ENCODE results near the gene SLC24A3. TPM values are rescaled to one million over a fixed set of nuclear protein-coding genes. Genes with fewer than 3 reads are reported as not detected.

The SLC24A3 gene
- total RNA-seq, 1 experiment from 2014 or later: not detected

DNA sequence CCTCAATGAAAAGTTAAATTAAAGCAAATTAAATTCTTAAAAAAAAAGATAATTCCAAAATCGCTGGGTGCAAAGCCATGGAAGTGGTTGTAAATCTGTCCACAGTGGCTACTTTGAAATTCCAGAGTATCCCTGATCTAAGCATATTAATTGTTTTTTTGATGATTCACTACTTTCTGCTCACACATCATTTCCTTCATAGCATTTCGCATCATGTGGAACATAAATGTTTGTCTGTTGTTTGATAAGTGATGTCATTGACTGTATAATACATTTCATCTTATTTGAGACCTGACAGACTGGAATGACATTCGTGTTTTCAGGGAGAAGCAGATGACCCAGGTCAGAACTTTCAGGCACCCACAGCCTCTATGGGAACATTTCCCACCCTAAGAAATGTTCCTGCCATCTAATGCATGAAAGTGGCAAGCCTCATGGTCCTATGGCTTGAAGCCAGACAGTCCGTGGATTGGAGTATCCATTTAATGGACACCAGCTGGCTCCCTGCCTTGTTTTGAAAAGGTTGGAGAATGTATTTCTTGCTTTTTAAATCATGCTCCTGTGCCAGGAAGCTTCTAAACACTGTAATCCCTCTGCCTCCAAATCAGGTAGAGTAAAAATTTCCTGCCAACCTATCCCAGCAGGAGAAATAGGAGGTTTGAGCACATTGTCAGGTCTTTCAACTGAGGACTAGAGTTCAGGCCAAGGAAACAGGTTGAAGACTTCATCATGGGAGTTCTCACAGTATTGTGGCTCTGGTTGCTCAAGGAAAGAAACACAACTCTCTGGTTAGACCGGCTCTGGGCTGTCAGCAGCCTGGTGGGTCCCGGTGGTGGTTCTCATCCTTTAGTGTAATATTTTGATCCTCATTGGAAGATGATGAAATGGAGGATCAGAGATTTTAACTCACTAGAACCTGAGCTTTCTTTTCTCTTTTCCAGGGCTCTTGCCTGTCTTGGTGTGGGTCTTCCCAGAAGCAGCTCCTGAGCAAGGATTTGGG is 157.9 kb downstream of the SLC24A3 start:
- no peaks in the 10 kb centered on the region for H3K4me1 ChIP-seq (replicated peaks)
- H3K27me3 ChIP-seq (replicated peaks): no peaks in the 10 kb centered on the region; the same call in 1 of the 2 replicates
- DNase-seq (ENCODE audit: low read depth in 1 of 2, low spot score in 2 of 2): no peak
- H3K36me3 ChIP-seq: no peaks in the 10 kb centered on the region
- H3K9me3 ChIP-seq (replicated peaks): no peaks in the 10 kb centered on the region
- H3K27ac ChIP-seq: no peak overlapping the region
- no peak overlapping the region for H3K4me3 ChIP-seq

DNA sequence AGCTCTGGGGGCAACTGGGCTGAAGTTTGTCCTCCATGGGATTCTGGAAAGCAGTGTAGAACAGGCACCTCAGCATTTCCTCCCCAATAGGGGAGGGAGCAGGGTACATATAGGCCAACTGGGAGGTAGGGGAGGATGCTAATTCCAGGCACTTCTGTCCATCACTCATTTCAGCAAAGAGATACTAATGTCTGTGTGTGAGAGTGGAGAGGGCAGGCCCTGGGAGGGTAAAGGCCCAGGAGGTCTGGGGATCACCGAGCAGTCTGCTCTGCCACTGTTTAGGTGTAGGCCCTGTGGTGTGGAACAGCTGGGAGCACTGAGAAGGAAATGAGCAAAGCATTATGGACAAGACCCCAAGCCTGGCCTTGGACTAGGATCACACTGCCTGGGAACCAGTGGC is 158.7 kb downstream of the SLC24A3 start:
- H3K27ac ChIP-seq: no peak overlapping the region
- no peak overlapping the region for H3K4me3 ChIP-seq
- H3K36me3 ChIP-seq: no peaks in the 10 kb centered on the region
- H3K4me1 ChIP-seq (replicated peaks): no peaks in the 10 kb centered on the region
- peaks cover 4% of the 10 kb centered on the region; the same call in 1 of the 2 replicates for H3K27me3 ChIP-seq (replicated peaks)
- no peak for DNase-seq (ENCODE audit: low read depth in 1 of 2, low spot score in 2 of 2)
- no peaks in the 10 kb centered on the region for H3K9me3 ChIP-seq (replicated peaks)

DNA sequence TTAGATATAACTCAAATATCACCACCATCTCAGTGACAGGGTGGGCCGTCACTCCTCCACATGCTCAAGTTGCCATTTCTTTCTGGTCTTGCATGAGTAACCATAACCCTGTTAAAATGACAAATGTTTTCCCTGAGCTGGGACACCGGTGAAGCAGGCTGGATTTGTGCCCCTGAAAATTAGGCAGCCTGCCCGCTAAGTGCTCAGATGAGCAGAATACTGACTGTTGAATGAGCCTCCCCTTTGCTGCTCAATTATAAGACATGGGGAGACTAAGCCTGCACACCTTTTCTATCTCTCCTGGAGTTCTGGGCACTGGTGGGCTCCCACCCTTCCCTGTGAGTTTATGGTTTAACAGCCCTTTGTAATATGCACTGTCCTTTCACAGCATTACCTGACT is 161.8 kb downstream of the SLC24A3 start:
- H3K27ac ChIP-seq: no peak overlapping the region
- no peak for DNase-seq (ENCODE audit: low read depth in 1 of 2, low spot score in 2 of 2)
- no peaks in the 10 kb centered on the region for H3K4me1 ChIP-seq (replicated peaks)
- no peak overlapping the region for H3K4me3 ChIP-seq
- no peaks in the 10 kb centered on the region for H3K9me3 ChIP-seq (replicated peaks)
- H3K27me3 ChIP-seq (replicated peaks): peaks cover 9% of the 10 kb centered on the region; the same call in 1 of the 2 replicates
- H3K36me3 ChIP-seq: no peaks in the 10 kb centered on the region

DNA sequence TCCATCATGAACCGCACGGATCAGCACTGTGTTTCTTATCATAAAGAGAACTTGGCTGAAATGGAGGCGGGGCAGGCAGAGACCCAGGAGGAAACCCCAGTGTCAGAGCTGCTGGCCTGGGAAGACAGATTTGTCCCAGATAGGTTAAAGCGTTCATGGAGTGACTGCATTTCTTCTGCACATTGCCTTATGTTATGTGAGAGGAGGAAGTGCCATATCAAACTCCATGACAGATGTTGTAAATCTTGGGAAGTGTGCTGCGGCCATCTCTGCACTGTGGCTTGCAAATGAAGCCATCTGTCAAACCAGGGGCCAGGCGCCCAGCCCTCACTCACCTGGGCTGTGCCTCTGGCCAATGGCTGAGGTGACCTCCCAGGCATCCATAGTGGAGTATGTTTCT is 163.0 kb downstream of the SLC24A3 start:
- Histone ChIP-seq H3K27me3 (replicated peaks) (0 out of 2 replicates have a peak, but pooled peaks cover 9% of the 10 kb centered on the region), H3K4me1 (replicated peaks) (no peaks in the 10 kb centered on the region), H3K9me3 (replicated peaks) (no peaks in the 10 kb centered on the region), H3K4me3 (no peak overlapping the region), H3K36me3 (no peaks in the 10 kb centered on the region), H3K27ac (no peak overlapping the region)
- DNase-seq (ENCODE audit: low read depth in 1 of 2, low spot score in 2 of 2): no peak

DNA sequence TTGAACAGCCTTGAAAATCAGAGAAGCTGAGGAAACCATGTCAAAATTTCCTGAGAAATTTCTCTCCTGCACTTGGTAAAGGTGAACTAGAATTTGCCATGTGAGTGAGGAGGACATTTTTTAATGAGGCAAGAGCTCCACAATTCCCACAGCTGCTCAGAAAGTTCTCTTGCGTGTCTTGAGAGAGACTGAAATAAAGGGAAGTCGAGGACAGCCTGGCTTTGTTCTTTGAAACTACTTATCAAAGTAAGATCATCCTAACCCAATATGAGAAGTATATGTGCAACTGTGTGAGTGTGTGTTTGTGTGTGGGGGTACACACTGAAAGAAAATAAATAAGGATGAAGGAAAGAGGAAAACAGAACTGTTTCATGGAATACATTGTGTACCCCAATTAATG is 163.4 kb downstream of the SLC24A3 start:
- no peak overlapping the region for H3K27ac ChIP-seq
- H3K27me3 ChIP-seq (replicated peaks): 0 out of 2 replicates have a peak, but pooled peaks cover 9% of the 10 kb centered on the region
- H3K4me3 ChIP-seq: no peak overlapping the region
- no peaks in the 10 kb centered on the region for H3K9me3 ChIP-seq (replicated peaks)
- H3K36me3 ChIP-seq: no peaks in the 10 kb centered on the region
- no peaks in the 10 kb centered on the region for H3K4me1 ChIP-seq (replicated peaks)
- no peak for DNase-seq (ENCODE audit: low read depth in 1 of 2, low spot score in 2 of 2)

DNA sequence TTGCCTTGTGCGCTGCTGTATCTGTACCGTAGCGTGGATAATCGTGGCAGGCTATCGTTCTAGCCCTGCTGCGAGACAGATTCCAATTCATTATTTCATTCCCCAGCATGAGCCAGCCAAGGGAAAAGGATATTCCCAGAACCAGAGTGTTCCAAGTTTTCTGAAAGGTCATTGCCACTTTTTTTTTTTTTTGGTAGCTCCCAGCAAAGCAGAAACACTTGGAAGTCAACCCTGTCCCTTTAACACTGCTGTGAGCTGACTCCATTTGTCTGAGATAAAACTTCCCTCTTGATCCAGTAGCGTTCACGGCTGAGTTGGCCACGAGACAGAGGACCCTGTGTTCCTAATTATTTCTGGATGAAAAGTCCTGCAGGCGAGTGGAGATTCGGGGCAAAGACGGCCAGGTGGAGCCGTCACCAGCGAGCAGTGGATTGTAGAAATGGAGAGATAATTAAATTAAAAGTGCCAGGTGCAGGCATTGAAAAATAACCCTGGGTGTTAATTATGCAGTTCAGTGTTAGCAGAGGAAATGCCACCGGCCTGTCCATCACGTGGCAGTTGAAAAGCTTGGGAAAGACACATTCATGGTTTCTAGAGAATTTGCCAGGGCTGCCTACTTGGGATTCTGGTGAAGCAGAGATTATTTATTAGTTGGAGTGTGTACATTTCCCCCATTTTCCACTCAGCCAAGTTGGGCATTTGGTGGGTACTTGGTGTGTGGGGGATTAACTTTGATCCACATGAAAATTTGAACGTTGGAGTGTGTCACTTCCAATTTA is 164.2 kb downstream of the SLC24A3 start:
- Histone ChIP-seq H3K27ac (no peak overlapping the region), H3K9me3 (replicated peaks) (no peaks in the 10 kb centered on the region), H3K36me3 (no peaks in the 10 kb centered on the region), H3K27me3 (replicated peaks) (0 out of 2 replicates have a peak, but pooled peaks cover 9% of the 10 kb centered on the region), H3K4me1 (replicated peaks) (no peaks in the 10 kb centered on the region), H3K4me3 (no peak overlapping the region)
- no peak for DNase-seq (ENCODE audit: low read depth in 1 of 2, low spot score in 2 of 2)

DNA sequence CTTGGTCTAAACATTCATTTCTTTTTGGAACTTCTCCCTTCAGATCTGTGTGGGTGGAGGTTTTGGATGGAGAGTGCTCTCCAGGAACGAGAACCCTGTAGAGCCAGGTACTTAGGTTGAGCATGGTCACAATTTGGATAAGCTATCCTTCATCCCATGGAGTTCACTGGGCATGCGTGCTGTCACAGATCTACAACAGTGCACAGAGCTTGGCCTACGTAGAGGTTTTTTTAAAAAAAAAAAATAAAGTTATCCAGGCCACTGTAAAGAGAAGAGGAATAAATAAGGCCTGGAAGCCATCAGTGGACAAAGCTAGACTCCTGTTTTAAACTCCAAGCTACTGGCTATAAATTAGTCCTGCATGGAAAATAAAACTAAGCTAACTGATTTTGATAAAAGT is 165.6 kb downstream of the SLC24A3 start:
- H3K9me3 ChIP-seq (replicated peaks): no peaks in the 10 kb centered on the region
- DNase-seq (ENCODE audit: low read depth in 1 of 2, low spot score in 2 of 2): no peak
- H3K36me3 ChIP-seq: no peaks in the 10 kb centered on the region
- H3K27ac ChIP-seq: no peak overlapping the region
- no peak overlapping the region for H3K4me3 ChIP-seq
- no peaks in the 10 kb centered on the region for H3K4me1 ChIP-seq (replicated peaks)
- 0 out of 2 replicates have a peak, but pooled peaks cover 9% of the 10 kb centered on the region for H3K27me3 ChIP-seq (replicated peaks)

DNA sequence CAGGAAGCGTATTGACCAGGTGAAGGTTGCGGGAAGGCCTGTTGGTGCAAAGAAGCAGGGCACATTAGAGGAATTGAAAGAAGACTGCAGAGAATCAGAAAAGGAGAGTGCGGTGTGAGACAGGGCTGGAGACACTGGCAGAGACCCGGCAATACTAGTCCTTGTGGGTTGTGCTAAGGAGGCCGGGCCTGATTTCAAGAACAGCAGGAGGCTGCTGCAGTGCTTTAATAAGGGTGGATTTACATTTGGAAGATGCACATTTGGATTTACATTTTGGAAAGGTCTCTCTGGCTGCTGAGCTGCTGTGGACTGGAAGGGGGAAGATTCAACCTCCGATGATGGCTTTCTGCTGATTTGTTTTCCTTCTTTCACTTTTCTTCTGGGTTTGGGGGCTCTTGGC is 167.8 kb downstream of the SLC24A3 start:
- DNase-seq (ENCODE audit: low read depth in 1 of 2, low spot score in 2 of 2): no peak
- Histone ChIP-seq H3K4me1 (replicated peaks) (no peaks in the 10 kb centered on the region), H3K27ac (no peak overlapping the region), H3K4me3 (no peak overlapping the region), H3K36me3 (no peaks in the 10 kb centered on the region), H3K9me3 (replicated peaks) (no peaks in the 10 kb centered on the region), H3K27me3 (replicated peaks) (0 out of 2 replicates have a peak, but pooled peaks cover 9% of the 10 kb centered on the region)

DNA sequence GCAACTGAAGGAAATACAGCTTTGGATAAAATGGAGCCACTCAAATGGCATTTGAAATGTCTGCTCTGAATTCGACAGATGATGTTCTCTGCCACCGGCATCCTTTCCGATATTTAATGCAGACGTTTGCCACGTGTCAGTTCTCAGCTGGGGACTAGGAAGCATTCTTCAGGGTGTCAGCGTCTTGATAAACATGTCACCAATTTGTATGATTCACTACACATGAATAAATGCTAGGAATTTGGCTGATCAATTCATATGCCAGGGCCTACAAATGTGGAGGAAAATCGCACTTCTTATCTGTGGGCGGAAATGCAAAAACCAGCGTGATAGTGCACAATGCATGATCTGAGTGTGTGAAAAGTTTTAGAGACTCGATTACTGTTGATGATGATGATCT is 169.5 kb downstream of the SLC24A3 start:
- H3K4me1 ChIP-seq (replicated peaks): no peaks in the 10 kb centered on the region
- H3K9me3 ChIP-seq (replicated peaks): no peaks in the 10 kb centered on the region
- no peak overlapping the region for H3K27ac ChIP-seq
- no peak overlapping the region for H3K4me3 ChIP-seq
- H3K36me3 ChIP-seq: no peaks in the 10 kb centered on the region
- H3K27me3 ChIP-seq (replicated peaks): 0 out of 2 replicates have a peak, but pooled peaks cover 5% of the 10 kb centered on the region
- DNase-seq (ENCODE audit: low read depth in 1 of 2, low spot score in 2 of 2): no peak

DNA sequence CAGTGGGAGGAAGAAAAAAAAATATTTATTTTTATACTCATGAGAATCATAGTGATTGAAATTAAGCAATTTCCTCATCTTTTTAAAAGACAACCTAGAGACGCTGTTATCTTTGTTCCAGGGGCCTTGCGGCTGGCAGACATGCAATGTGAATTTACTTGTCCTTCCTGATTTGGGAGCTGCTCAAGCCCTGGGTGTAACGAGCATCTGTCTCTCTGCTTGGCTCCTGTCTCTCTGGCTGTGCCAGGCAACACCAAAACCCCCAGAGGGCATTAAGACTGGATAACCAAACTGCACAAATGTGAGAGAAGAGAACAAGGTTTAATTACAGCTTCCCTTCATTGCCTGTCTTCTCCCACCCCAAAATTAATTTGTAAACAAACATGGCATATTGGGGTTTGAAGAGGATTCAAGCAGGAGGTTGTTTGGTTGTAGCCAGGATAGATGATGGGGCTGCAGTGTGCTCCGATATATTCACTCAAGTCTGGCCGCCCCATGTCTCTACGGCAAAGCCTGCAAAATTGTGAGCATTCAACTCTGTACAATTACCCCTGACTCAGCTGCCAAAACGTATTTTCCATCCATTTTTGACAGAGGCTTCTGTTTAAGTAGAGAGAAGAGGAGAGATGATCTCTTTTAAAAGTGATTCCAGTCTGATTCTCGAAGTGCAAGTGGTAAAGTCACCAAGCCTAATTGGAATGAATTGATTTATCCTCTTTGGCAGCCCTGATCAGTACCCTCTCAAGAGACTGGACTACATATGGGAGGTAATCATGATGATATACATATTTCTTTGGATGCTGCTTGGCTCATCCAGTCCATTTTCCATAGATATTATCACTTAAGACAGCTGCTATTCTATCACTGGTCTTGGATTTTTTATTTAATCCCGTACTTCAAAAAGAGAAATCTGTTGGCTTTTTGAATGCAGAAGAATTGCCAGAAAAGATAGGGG is 170.2 kb downstream of the SLC24A3 start:
- no peaks in the 10 kb centered on the region for H3K4me1 ChIP-seq (replicated peaks)
- H3K9me3 ChIP-seq (replicated peaks): no peaks in the 10 kb centered on the region
- no peaks in the 10 kb centered on the region for H3K36me3 ChIP-seq
- DNase-seq (ENCODE audit: low read depth in 1 of 2, low spot score in 2 of 2): no peak
- H3K27me3 ChIP-seq (replicated peaks): no peaks in the 10 kb centered on the region
- H3K4me3 ChIP-seq: no peak overlapping the region
- no peak overlapping the region for H3K27ac ChIP-seq

DNA sequence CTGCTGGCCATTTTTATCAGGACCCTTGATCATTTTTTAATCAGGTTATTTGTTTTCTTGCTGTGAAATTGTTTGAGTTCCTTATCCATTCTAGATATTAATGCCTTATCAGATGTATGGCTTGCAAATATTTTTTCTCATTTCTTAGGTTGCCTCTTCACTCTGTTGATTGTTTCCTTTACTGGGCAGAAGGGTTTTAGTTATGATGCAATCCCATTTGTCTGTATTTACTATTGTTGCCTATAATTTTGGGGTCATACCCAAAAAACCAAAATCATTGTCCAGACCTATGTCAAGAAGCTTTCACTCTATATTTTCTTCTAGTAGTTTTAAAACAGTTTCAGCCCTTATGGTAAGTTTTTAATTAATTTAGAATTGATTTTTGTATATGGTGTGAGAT is 172.5 kb downstream of the SLC24A3 start:
- no peak for DNase-seq (ENCODE audit: low read depth in 1 of 2, low spot score in 2 of 2)
- H3K27me3 ChIP-seq (replicated peaks): no peaks in the 10 kb centered on the region
- H3K4me1 ChIP-seq (replicated peaks): no peaks in the 10 kb centered on the region
- H3K36me3 ChIP-seq: no peaks in the 10 kb centered on the region
- no peak overlapping the region for H3K4me3 ChIP-seq
- H3K9me3 ChIP-seq (replicated peaks): no peaks in the 10 kb centered on the region
- no peak overlapping the region for H3K27ac ChIP-seq

DNA sequence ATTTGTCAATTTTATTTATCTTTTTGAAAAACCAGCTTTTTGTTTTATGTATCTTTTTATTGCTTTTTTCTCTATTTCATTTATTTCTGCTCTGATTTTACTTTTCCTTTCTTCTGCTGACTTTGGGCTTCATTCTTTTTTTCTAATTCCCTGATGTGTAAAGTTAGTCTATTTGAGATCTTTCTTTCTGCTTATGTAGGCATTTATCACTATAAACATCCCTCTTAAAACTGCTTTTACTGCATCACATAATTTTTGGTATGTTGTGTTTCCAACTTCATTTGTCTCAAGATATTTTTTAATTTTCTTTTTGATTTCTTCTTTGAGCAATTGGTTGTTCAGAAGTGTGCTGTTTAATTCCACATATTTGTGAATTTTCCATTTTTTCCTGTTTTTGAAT is 174.8 kb downstream of the SLC24A3 start:
- H3K36me3 ChIP-seq: no peaks in the 10 kb centered on the region
- DNase-seq (ENCODE audit: low read depth in 1 of 2, low spot score in 2 of 2): no peak
- no peaks in the 10 kb centered on the region for H3K27me3 ChIP-seq (replicated peaks)
- H3K4me1 ChIP-seq (replicated peaks): no peaks in the 10 kb centered on the region
- no peak overlapping the region for H3K4me3 ChIP-seq
- H3K27ac ChIP-seq: no peak overlapping the region
- H3K9me3 ChIP-seq (replicated peaks): no peaks in the 10 kb centered on the region

All from SJSA1 (cell line).